GM23248 (cell line): Measurements from ENCODE around the gene ABCG1.

ENCODE experiments used
- EZH2 ChIP-seq: fragments of 200-600 bp; sonication (generic); IDR thresholded peaks from 2 replicates; pipeline ENCODE4 v1.6.1; 2018; ENCODE audit warnings: antibody characterized with exemption, mild to moderate bottlenecking; ENCODE audit not compliant: insufficient read depth, poor library complexity, severe bottlenecking
- EZH2phosphoT487 ChIP-seq: fragments of 200-600 bp; sonication (generic); IDR thresholded peaks from 2 replicates; pipeline ENCODE4 v1.6.1; 2018; ENCODE audit warnings: antibody characterized with exemption, moderate library complexity, mild to moderate bottlenecking, low read depth; ENCODE audit not compliant: insufficient read depth

DNA sequence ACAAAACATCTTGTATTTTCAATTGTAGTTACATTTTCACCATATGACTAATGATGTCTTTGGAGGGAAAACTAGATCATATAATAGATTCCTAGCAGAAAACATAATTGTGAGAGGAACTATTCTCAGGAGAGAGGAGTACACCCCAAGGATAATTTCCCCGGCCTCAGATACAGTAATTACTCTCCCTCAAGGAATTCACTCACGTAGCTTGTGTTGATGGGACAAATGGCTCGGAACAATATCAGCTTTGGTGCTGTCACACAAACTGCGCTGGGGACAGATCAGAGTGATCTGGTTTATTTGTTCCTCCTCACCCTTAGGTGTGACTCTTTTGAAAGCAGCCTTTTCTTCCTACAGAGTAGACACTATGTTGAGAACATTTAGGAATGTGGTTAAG is 11.2 kb downstream of the ABCG1 start:
- TF ChIP-seq EZH2phosphoT487 (no peak), EZH2 (no peak)
